ENCODE data around the gene CACNA1B.
"Not testable (repeated sequence)": the region's sequence is repeated elsewhere in the genome, so short reads cannot be mapped to it uniquely, and the experiment has no call there.

The CACNA1B gene

DNA sequence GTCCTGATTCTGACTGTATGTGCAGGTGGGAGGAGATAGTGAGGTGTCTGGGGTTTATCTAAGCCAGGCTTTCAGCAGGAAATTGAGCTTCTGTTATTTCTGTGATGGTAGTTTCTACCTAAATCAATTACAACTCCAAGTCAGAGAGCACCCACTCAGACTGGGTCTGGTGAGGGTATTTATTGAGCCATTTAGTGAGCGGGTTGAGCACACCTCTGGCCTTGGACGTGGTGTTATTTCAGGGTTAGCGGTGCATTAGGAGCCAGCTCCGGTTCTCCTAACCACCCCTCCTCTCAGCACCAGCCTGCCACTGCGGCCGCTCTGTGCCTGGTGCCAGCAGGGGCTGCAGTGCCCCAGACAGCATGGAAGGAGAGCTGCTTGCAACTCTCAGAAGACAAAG lies 238.9 kb downstream of the CACNA1B start:
- DNase-seq (ENCODE audit: low read depth in 2 of 2): no peak

DNA sequence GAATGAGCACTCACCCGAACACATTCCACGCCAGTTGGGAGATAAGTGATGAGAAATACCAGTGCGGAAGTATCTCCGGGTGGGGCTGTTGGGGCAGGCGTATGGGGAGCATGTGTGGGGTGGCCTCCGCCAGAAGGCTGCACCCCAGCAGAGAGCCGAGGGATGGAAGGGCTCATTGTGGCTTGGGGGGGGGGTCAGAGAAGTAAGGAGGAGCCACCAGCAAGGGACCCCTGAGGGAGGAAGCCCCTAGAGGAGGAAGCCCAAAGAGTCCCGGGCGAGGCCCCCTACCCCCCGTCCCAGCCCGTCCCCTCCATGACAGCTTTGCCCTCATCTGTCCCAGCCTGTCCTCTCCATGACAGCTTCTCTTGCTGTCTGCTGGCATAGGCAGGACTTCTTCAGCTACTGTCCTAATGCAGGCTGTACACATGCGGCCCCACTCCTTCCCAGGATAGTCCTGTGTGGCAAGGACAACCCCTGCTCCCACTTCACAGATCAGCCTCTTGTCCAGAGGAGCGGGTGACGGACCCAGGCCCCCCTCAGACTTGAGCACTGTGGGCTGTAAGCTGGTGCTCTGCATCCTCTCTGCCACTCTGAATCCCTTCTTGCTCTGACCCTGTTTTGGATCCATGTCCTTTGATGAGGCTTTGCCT lies 239.6 kb downstream of the CACNA1B start:
- no peak for DNase-seq (ENCODE audit: low read depth in 2 of 2)

DNA sequence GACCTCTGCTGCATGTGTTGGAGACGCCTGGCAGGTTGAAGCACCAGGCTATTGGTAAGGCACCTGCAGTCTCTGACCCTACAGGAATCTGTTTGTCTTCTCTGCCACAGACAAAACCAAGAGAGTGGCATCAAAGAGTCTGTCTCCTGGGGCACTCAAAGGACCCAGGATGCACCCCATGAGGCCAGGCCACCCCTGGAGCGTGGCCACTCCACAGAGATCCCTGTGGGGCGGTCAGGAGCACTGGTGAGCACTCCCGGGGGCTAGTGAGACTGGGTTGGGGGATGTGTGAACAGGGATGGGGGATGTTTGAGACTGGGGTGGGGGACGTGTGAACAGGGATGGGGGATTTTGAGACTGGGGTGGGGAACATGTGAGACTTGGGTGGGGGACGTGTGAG lies 240.3 kb downstream of the CACNA1B start:
- no peak for DNase-seq (ENCODE audit: low read depth in 2 of 2)

DNA sequence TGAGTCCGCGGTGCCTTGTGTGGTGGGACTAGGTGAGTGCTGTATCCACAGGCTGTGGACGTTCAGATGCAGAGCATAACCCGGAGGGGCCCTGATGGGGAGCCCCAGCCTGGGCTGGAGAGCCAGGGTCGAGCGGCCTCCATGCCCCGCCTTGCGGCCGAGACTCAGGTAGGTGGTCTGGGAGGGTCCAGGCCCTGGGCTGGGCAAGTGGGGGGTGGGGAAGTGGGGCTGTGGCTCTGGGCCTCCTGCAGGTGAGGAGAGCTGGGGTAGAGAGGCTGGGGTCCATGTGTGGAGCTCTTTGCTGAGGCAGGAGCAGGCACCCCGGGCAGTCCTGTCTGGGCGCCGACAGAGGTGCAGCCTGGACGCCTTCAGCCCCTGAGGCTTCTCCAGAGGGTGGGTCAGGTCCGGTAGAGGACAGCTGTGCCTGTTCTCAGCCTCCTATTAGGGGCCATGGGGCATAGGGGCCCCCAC lies 241.1 kb downstream of the CACNA1B start:
- DNase-seq (ENCODE audit: low read depth in 2 of 2): no peak

DNA sequence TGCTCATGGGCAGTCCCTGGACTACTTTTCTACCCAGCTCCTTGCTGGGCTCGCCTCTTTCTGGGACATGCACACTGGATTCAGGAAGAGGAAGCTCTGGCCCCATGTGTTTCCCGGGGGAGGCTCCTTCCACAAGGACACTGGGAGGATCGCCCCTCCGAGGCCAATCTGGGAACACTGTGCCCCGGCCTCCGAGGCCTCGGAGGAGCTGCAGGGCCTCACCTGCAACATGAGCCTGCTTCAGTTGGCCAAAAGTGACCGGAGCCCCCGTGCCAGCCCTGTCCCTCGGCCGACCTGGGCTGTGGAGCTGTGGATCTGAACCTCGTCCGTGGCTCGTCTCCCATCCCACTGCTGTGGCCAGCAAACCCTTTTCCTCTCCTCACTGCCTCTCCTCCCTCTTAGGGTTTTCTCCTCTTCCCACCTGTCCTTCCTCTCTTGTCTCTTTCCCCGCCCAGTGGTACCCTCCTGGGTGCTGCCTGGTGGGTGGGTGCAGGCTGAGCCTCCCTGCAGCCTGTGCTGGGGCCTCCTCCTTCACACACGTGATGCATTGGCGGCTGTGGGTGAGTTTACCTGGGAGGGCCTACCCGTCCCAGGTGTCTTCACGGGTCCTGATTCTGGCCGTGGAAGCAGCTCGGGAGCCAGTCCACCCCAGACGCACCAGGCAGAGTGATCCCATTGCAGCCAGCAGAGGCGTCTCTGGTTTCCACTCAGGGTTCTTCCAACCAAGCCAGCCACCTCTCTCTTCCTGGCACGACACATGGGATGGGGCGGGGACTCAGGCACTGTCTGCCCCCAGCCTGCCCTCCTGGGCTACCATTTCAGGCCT lies 241.8 kb downstream of the CACNA1B start:
- no peak for DNase-seq (ENCODE audit: low read depth in 2 of 2)

DNA sequence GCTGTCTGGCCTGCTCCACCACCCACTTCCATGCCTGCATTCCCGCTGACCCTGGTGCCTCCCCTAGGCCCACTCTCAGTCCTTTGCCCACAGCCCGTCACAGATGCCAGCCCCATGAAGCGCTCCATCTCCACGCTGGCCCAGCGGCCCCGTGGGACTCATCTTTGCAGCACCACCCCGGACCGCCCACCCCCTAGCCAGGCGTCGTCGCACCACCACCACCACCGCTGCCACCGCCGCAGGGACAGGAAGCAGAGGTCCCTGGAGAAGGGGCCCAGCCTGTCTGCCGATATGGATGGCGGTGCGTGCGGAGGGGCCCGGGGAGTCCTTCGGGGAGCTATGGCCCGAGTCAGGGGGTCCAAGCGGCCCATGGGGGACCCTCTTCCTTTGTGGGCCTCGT lies 242.5 kb downstream of the CACNA1B start:
- DNase-seq (ENCODE audit: low read depth in 2 of 2): no peak

DNA sequence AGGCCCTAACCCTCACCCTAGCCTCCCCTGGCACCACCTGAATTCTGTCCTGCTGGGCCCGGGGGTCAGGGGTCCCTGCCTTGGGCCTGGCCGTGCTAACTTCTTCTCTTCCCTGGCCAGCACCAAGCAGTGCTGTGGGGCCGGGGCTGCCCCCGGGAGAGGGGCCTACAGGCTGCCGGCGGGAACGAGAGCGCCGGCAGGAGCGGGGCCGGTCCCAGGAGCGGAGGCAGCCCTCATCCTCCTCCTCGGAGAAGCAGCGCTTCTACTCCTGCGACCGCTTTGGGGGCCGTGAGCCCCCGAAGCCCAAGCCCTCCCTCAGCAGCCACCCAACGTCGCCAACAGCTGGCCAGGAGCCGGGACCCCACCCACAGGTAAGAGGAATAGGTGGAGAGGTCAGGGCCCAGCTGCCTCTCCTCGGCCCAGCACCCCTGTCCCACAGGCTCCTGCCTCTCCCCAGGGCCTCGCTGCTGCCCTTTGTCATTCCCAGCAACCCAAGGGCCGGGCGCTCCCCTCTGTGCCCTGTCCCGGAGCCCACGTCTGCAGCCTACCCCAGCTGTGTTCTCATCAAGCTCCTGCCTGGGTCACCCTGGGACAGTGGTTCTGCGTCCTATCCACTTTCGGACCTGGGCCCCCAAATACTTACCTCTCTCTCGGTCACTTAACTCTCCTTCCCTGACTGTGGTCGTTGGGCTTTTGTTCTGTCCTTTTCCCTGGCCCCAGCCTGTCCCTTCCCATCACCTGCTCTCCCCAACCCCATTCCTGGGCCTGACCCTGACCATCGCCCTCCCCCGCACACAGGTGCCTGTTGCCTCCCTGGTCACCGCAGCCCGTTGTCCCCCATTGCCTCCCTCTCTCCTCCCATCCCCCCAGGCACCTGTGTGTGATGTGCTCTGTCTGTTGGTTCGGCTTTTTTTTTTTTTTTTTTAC lies 243.2 kb downstream of the CACNA1B start:
- no peak for DNase-seq (ENCODE audit: low read depth in 2 of 2)

DNA sequence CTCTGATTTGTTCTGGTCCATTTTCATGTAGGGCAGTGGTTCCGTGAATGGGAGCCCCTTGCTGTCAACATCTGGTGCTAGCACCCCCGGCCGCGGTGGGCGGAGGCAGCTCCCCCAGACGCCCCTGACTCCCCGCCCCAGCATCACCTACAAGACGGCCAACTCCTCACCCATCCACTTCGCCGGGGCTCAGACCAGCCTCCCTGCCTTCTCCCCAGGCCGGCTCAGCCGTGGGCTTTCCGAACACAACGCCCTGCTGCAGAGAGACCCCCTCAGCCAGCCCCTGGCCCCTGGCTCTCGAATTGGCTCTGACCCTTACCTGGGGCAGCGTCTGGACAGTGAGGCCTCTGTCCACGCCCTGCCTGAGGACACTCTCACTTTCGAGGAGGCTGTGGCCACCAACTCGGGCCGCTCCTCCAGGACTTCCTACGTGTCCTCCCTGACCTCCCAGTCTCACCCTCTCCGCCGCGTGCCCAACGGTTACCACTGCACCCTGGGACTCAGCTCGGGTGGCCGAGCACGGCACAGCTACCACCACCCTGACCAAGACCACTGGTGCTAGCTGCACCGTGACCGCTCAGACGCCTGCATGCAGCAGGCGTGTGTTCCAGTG lies 244.0 kb downstream of the CACNA1B start:
- DNase-seq (ENCODE audit: low read depth in 2 of 2): no peak

DNA sequence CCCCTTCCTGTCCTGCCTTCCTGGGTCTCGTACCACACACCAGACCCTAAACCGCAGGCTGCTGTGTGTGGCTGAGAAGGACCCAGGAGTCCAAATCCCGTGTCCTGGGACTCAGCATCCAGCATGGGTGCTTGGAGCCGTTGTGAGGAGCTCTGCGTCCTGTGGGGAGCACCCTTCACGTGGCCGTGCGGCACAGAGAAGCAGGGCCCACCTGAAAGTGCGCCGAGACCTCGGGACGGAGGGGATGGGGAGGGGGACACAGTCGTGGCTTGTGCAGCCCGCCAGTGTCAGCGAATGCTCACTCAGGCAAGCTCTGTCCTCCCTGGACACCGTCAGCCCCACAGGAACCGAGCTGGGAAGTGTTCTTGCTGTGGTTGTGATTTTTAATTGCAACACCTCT lies 244.6 kb downstream of the CACNA1B start:
- no peak for DNase-seq (ENCODE audit: low read depth in 2 of 2)

DNA sequence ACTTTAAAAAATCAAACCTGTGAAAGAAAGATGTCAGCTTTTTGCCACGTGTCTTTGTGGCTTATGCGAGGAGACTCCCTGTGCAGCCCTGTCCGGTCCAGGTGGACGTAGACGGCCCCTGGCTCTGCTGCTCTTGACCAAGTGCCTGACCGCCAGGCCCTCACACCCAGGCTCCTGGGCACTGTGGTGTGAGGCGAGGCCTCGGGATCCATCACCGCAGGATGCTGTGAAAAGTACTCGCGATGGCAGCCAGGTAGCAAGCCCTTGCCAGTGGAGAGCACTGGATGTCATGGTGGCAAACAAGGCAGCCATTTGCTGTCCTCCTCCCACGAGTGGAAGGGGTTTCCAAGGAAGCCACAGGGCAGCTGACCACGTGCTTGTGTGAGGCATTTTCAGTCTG lies 245.1 kb downstream of the CACNA1B start:
- no peak for DNase-seq (ENCODE audit: low read depth in 2 of 2)

DNA sequence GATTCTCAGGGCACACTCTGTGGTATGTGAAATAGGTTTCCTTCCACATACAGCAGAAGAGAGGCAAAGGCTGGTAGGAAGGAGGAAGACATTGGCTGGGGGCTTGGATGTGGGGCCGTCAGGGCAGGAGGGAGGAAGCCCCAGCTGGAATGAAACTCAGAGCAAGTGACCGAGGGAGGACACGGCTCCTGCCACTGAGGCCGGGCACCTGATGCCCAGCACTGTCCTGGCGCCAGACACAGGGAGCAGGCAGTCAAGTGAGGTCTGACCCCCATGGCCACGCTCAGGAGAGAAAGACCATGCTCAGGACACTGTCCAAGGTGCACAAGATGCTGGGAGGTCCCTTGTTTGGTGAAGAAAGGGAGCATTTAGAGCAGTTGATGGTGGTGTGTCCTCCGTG lies 245.5 kb downstream of the CACNA1B start:
- DNase-seq (ENCODE audit: low read depth in 2 of 2): no peak

DNA sequence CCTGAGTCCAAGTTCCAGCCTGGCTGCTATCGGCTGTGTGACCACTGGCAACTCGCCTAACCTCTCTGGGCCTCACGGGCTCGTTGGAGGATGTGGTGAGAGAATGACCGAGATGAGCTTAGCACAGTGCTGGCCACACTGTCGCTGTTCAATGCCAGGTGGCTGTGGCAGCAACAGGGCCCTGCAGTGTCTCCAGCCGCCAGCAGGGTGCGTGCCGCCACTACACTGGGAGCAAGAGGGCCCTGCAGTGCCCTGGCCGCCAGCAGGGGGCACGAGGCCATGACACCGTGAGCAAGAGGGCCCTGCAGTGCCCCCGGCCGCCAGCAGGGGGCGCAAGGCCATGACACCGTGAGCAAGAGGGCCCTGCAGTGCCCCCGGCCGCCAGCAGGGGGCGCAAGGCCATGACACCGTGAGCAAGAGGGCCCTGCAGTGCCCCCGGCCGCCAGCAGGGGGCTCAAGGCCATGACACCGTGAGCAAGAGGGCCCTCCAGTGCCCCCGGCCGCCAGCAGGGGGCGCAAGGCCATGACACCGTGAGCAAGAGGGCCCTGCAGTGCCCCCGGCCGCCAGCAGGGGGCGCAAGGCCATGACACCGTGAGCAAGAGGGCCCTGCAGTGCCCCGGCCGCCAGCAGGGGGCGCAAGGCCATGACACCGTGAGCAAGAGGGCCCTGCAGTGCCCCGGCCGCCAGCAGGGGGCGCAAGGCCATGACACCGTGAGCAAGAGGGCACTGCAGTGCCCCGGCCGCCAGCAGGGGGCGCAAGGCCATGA lies 248.7 kb downstream of the CACNA1B start:
- not testable (repeated sequence) for DNase-seq (ENCODE audit: low read depth in 2 of 2)

DNA sequence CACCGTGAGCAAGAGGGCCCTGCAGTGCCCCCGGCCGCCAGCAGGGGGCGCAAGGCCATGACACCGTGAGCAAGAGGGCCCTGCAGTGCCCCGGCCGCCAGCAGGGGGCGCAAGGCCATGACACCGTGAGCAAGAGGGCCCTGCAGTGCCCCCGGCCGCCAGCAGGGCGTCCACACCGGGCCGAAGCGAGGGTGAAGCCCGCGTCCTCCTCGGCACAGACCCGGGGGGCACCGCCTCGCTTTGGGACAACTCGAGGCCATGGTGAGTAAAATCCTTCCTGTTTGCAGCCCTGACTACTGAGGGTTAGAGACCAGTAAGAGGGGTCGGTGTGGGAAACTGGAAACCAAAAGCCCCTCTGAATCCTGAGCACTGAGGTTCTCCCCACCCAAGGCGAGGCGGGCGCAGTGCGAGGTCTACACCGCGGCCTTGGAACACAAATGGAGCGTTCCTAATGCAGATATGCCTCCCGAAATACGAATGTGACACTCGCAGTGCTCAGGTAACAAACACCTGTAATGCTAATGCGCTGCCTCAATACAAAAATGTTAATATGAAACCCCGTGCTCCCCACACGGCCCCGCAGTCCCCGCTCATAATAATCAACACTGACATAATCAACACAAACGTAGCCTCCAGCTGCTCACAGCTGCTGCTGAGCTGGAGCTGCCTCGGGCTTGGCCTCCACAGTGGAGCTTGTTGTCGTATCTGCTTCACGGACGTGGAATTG lies 249.4 kb downstream of the CACNA1B start:
- DNase-seq (ENCODE audit: low read depth in 2 of 2): not testable (repeated sequence)

DNA sequence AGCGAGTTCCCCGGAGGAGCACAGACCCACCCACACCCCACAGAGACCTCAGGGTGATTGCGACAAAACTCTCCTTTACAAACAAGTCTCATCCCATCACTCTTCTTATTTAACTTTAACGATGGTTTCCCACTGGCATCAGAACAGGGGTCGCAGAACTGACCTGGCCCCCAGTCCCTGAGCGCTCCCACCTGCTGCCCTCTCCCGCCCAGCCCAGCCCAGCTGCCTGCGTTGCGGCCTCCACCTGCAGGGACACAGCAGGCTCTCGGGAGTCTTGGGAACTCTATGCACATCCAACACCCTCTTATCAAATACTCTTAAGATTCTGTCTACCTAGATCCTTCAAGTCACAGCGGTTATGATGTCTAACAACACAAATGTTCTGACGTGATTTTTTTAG lies 250.4 kb downstream of the CACNA1B start:
- DNase-seq (ENCODE audit: low read depth in 2 of 2): not testable (repeated sequence)

DNA sequence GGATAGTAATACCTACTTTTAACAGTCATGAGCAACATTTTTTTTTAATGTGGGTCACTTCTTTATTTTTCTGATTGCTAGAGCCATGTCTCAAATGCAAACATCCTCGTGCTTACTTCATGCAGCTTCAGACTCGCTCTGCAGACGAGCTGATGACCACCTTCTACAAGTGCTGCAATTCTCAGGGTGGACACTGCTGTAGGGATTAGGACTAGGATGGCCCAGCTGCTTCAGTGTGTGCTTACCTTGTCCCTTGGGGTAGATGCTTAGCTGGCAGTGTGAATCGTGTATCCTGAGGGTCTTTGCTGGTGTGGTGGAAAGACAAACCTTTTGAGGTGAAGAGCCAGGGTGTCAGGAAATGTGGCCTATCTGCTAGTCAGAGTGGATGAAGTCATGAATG lies 251.7 kb downstream of the CACNA1B start:
- not testable (repeated sequence) for DNase-seq (ENCODE audit: low read depth in 2 of 2)

DNA sequence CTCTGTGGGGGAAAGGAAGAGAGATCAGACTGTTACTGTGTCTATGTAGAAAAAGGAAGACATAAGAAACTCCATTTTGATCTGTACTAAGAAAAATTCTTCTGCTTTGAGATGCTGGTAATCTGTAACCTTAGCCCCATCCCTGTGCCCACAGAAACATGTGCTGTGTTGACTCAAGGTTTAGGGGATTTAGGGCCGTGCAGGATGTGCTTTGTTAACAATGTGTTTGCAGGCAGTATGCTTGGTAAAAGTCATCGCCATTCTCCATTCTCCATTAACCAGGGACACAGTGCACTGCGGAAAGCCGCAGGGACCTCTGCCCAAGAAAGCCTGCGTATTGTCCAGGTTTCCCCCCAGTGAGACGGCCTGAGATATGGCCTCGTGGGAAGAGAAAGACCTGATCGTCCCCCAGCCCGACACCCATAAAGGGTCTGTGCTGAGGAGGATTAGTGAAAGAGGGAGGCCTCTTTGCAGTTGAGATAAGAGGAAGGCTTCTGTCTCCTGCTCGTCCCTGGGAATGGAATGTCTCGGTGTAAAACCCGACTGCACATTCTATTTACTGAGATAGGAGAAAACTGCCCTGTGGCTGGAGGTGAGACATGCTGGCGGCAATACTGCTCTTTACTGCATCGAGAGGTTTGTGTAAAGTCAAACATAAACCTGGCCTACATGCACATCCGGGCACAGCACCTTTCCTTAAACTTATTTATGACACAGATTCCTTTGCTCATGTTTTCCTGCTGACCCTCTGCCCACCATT lies 255.5 kb downstream of the CACNA1B start:
- DNase-seq (ENCODE audit: low read depth in 2 of 2): not testable (repeated sequence)

DNA sequence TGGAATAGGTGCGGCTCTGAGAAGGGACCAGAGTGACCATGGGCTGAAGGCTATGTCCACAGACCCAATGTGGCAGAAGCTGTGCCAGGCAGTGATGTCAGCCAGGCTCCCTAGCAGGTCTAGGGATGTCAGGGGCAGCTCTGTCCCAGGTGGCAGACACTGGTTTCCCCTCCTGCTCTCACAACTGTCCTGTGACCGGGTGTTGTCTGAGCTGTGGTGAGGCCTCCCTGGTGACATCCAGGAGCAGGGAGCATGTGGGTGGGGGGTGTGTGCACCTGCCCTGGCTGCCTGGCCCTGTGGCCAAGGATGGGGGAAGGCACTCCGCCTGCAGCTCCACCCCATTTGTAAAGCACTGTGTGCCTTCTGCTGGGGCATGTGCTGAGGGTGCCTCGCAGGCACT lies 257.0 kb downstream of the CACNA1B start:
- not testable (repeated sequence) for DNase-seq (ENCODE audit: low read depth in 2 of 2)

DNA sequence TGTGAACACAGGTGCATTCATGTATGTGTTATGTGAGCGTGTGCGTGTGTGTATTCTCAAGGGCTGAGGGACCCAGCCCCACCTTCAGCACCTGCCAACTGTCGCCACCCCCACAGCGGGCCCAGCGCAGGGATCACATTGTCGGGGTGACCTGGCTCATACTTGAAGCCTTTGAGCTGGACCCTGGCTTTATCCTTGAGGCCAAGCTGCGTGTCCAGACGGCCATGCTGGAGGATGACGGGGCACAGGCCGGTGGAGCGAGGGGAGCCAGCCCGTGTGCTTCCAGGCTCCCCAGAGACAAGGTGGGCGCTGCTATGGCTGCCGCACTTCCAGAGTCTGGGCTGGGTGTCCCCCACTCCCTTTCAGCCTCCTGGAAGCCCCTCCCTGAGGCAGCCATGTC lies 261.5 kb downstream of the CACNA1B start:
- DNase-seq (ENCODE audit: low read depth in 2 of 2): not testable (repeated sequence)

DNA sequence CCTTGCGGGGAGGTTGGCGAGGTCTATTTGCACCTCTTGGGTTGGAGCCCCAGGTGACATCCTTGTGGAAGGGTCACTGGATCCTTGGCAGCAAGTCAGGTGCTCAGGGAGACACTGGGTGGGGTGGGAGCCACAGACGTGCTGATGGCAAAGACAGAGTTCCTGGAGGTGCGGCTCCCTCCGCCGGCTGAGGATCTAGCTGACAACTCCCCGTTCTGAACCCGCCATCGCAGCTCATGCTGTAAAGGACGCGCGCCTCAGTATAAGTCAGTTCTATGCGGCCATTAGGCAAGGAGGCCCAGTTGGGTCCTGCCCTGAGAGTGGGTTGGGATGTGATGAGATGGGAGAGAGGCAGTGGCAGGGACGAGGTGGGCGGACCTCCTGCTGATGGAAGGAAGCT lies 263.4 kb downstream of the CACNA1B start:
- not testable (repeated sequence) for DNase-seq (ENCODE audit: low read depth in 2 of 2)
